Calu3 (cell line): ENCODE results near the gene MAP4K1. TPM values are rescaled to one million over a fixed set of nuclear protein-coding genes. Genes with fewer than 3 reads are reported as not detected.
A peak's percentile ranks its signal among the peaks of the same experiment; 100 is the strongest.
"Not testable (repeated sequence)": the region's sequence is repeated elsewhere in the genome, so short reads cannot be mapped to it uniquely, and the experiment has no call there.

Experiments used
- BruUV-seq: library from RNA; stranded (reverse); fragments of 400-500 nt; replicated peaks from 2 replicates; lab custom pipeline; 2021; lab: Mats Ljungman, UMichigan
- CTCF ChIA-PET: fragments of 300-600 bp; sonication (Branson Sonifier 250); formaldehyde crosslinking; loops from one replicate; lab custom pipeline; 2022; ENCODE audit warnings: antibody characterized with exemption; lab: Charles Lee
- DNase-seq: peaks from one replicate; pipeline ENCODE4 v3.0.0; 2022
- H3K27ac Mint-ChIP-seq: one replicate; pipeline ENCODE4 v1.8.0; 2022; ENCODE audit warnings: mixed read lengths; ENCODE audit not compliant: unreplicated experiment
- H3K27me3 Mint-ChIP-seq: one replicate; pipeline ENCODE4 v1.8.0; 2022; ENCODE audit warnings: mixed read lengths; ENCODE audit not compliant: unreplicated experiment
- H3K36me3 Mint-ChIP-seq: one replicate; pipeline ENCODE4 v1.8.0; 2022; ENCODE audit warnings: mild to moderate bottlenecking, moderate library complexity, mixed read lengths; ENCODE audit not compliant: insufficient read depth, unreplicated experiment
- H3K4me1 Mint-ChIP-seq: one replicate; pipeline ENCODE4 v1.8.0; 2022; ENCODE audit warnings: mild to moderate bottlenecking, low read depth, mixed read lengths; ENCODE audit not compliant: unreplicated experiment
- H3K4me3 Mint-ChIP-seq: one replicate; pipeline ENCODE4 v1.8.0; 2022; ENCODE audit warnings: mild to moderate bottlenecking, low read depth, moderate library complexity, mixed read lengths; ENCODE audit not compliant: unreplicated experiment
- H3K9me3 Mint-ChIP-seq: one replicate; pipeline ENCODE4 v1.8.0; 2022; ENCODE audit warnings: low read depth, mixed read lengths; ENCODE audit not compliant: unreplicated experiment
- intact Hi-C: fragments of 100-400 bp; cut with micrococcal nuclease; formaldehyde crosslinking; loops from one replicate; pipeline ENCODE4 v1.10.0; 2022; ENCODE audit not compliant: unreplicated experiment
- total RNA-seq: library from RNA; stranded (reverse); gene quantifications from 2 replicates; pipeline ENCODE4 v1.2.3, GENCODE V29; 2022
- TF ChIP-seq, protein P1 (sequence below): fragments of 200-600 bp; IDR thresholded peaks from one replicate; pipeline ENCODE4 v1.8.0; 2022; ENCODE audit warnings: antibody characterized with exemption; ENCODE audit not compliant: unreplicated experiment

Gene MAP4K1
- total RNA-seq, 1 experiment from 2014 or later, result not detected

DNA sequence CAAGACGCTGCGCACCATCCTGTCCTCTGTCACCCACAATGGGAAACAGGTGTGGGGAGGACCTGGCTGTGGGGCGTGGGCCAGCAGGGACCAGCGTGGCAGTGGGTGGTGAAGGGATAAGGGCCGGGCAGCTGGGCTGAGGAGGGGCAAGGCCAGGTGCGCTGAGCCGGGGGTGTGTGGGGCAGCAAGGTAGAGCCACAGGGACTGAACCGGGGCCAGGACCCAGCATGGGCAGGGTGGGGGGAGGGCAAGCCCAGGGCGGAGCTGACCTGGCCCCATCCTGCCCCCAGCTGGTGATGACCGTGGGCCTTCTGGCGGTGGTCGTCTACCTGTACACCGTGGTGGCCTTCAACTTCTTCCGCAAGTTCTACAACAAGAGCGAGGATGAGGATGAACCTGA is 37.7 kb downstream of the MAP4K1 start:
- BruUV-seq, result no TSS peak
- CTCF ChIA-PET, result interaction anchor here (0.6 kb wide), 2 partner anchors 10 to 444 kb away, joined by 4 to 5 read pairs; no protein-coding TSS in a partner anchor
- H3K27ac Mint-ChIP-seq, result no peak overlapping the region

GRCh38 chr19:38579304-38579703 is 38.4 kb downstream of the MAP4K1 start:
- intact Hi-C loops, H3K27me3 Mint-ChIP-seq, H3K36me3 Mint-ChIP-seq, H3K4me3 Mint-ChIP-seq, H3K4me1 Mint-ChIP-seq, H3K9me3 Mint-ChIP-seq, BruUV-seq, H3K27ac Mint-ChIP-seq: not testable (repeated sequence)
- CTCF ChIA-PET, result interaction anchor here (0.6 to 1.1 kb wide), 3 partner anchors 55 to 321 kb away, joined by 3 to 4 read pairs (median 4); partner anchors contain the start of gene NFKBIB
- DNase-seq, result peak; percentile 75

More for the DNA sequence above, 37.7 kb downstream of the MAP4K1 start:
- H3K36me3 Mint-ChIP-seq, result peaks cover 4% of the 10 kb centered on the region
- no peak for DNase-seq
- H3K27me3 Mint-ChIP-seq, result no peaks in the 10 kb centered on the region
- intact Hi-C loops, result no loop called here
- no peak overlapping the region for H3K4me3 Mint-ChIP-seq
- TF ChIP-seq, protein P1, sequence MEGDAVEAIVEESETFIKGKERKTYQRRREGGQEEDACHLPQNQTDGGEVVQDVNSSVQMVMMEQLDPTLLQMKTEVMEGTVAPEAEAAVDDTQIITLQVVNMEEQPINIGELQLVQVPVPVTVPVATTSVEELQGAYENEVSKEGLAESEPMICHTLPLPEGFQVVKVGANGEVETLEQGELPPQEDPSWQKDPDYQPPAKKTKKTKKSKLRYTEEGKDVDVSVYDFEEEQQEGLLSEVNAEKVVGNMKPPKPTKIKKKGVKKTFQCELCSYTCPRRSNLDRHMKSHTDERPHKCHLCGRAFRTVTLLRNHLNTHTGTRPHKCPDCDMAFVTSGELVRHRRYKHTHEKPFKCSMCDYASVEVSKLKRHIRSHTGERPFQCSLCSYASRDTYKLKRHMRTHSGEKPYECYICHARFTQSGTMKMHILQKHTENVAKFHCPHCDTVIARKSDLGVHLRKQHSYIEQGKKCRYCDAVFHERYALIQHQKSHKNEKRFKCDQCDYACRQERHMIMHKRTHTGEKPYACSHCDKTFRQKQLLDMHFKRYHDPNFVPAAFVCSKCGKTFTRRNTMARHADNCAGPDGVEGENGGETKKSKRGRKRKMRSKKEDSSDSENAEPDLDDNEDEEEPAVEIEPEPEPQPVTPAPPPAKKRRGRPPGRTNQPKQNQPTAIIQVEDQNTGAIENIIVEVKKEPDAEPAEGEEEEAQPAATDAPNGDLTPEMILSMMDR, result no peak
- no peaks in the 10 kb centered on the region for H3K9me3 Mint-ChIP-seq
- peaks cover 10% of the 10 kb centered on the region for H3K4me1 Mint-ChIP-seq

DNA sequence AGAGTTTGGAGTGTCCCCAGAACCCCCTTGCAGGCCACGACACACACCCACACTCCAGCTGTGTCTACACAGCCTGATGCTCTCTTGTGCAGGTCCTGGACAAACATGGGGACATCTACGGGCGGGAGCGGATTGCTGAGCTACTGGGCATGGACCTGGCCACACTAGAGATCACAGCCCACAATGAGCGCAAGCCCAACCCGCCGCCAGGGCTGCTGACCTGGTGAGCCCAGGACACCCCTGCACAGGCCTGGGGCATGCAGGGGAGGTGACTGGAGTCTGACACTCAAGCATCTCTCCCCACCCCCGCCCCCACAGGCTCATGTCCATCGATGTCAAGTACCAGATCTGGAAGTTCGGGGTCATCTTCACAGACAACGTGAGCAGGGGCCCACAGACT is 39.9 kb downstream of the MAP4K1 start:
- no TSS peak for BruUV-seq
- H3K9me3 Mint-ChIP-seq, result no peaks in the 10 kb centered on the region
- H3K4me1 Mint-ChIP-seq, result peaks cover 10% of the 10 kb centered on the region
- H3K27ac Mint-ChIP-seq, result no peak overlapping the region
- H3K36me3 Mint-ChIP-seq, result no peaks in the 10 kb centered on the region
- H3K27me3 Mint-ChIP-seq, result no peaks in the 10 kb centered on the region
- intact Hi-C loops, result no loop called here
- H3K4me3 Mint-ChIP-seq, result no peak overlapping the region
- CTCF ChIA-PET, result no interaction called here
- no peak for DNase-seq
- TF ChIP-seq, protein P1, result no peak

GRCh38 chr19:38571682-38572081 is 46.1 kb downstream of the MAP4K1 start:
- Mint-ChIP-seq H3K9me3 (no peaks in the 10 kb centered on the region), H3K27me3 (peaks cover 34% of the 10 kb centered on the region), H3K4me3 (no peak overlapping the region), H3K4me1 (no peaks in the 10 kb centered on the region), H3K27ac (no peak overlapping the region), H3K36me3 (no peaks in the 10 kb centered on the region)
- TF ChIP-seq, protein P1, result no peak
- intact Hi-C loops, result no loop called here
- DNase-seq, result no peak
- CTCF ChIA-PET, result no interaction called here
- BruUV-seq, result no TSS peak

DNA sequence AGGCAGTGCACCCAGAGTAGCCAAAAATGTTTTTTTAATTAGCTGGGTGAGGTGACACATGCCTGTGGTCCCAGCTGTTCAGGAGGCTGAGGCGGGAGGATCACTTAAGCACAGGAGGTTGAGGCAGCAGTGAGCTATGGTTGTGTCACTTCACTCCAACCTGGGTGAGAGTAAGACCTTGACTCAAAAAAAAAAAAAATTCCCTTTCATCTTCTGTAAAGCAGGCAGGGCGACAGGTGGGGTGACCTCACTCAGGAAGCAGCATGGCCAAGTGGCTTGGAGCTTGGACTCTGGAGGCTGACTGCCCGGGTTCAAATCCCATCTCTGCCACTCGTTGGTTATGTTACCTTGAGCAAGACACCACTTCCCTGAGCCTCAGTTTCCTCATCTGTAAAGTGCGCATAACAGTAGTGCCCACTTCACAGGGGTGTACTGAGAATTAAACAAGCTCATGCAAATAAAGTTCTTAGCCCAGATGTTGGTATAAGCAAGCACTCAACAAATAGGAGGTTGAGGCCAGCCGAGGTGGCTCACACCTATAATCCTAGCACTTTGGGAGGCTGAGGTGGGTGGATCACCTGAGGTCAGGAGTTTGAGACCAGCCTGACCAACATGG is 48.3 kb downstream of the MAP4K1 start:
- DNase-seq, result no peak
- CTCF ChIA-PET, result interaction anchor here (0.7 kb wide), 3 partner anchors 11 to 1000 kb away, joined by 3 to 5 read pairs (median 4); no protein-coding TSS in a partner anchor
- TF ChIP-seq, protein P1, result no peak
- peaks cover 50% of the 10 kb centered on the region for H3K27me3 Mint-ChIP-seq
- BruUV-seq, result no TSS peak
- H3K4me1 Mint-ChIP-seq, result no peaks in the 10 kb centered on the region
- no peaks in the 10 kb centered on the region for H3K9me3 Mint-ChIP-seq
- no peaks in the 10 kb centered on the region for H3K36me3 Mint-ChIP-seq
- no peak overlapping the region for H3K27ac Mint-ChIP-seq
- intact Hi-C loops, result no loop called here
- no peak overlapping the region for H3K4me3 Mint-ChIP-seq
